Fibroblast of lung (primary cell): ENCODE measurements around the gene ANKRD16. TPM values are rescaled to one million over a fixed set of nuclear protein-coding genes. Genes with fewer than 3 reads are reported as not detected.
"Not testable (repeated sequence)": the region's sequence is repeated elsewhere in the genome, so short reads cannot be mapped to it uniquely, and the experiment has no call there.

Experiments used
- DNase-seq, 2 donors: peaks; one replicate each; pipeline versions ENCODE4 v3.0.0 to v3.0.0-alpha.2; 2010; ENCODE audit warnings: low read depth in 2 of 2
- H2AFZ ChIP-seq: 2 replicates; pipeline ENCODE4 v1.5.1; 2012; ENCODE audit warnings: low read length, control low read depth, inconsistent platforms
- H3K27ac ChIP-seq: 2 replicates; pipeline ENCODE4 v1.5.1; 2011; ENCODE audit warnings: low read length, control low read depth; ENCODE audit not compliant: insufficient read depth
- H3K27me3 ChIP-seq: 2 replicates; pipeline ENCODE4 v1.5.1; 2011; ENCODE audit warnings: mild to moderate bottlenecking, low read length; ENCODE audit not compliant: control insufficient read depth, insufficient read depth
- H3K36me3 ChIP-seq: 2 replicates; pipeline ENCODE4 v1.5.1; 2011; ENCODE audit warnings: low read length; ENCODE audit not compliant: control insufficient read depth, insufficient read depth
- H3K4me1 ChIP-seq: 2 replicates; pipeline ENCODE4 v1.5.1; 2011; ENCODE audit warnings: low read length; ENCODE audit not compliant: control insufficient read depth, insufficient read depth; ENCODE audit errors: extremely low read depth
- H3K4me2 ChIP-seq: 2 replicates; pipeline ENCODE4 v1.5.1; 2011; ENCODE audit warnings: low read length, control low read depth; ENCODE audit not compliant: insufficient read depth; ENCODE audit errors: extremely low read depth
- H3K4me3 ChIP-seq, 4 experiments: fragments of 200-600 bp in 1 of 4; sonication (generic) in 1 of 4; replicated peaks in 1 of 4; 2 replicates each; pipeline ENCODE4 v1.5.1; 2011 to 2016; ENCODE audit warnings: low read length in 4 of 4, low read depth in 3 of 4, mild to moderate bottlenecking in 3 of 4, control low read depth in 2 of 4, inconsistent platforms in 1 of 4, mixed read lengths in 1 of 4; ENCODE audit not compliant: insufficient read depth in 1 of 4; ENCODE audit errors: control extremely low read depth in 1 of 4
- H3K79me2 ChIP-seq: 2 replicates; pipeline ENCODE4 v1.5.1; 2012; ENCODE audit warnings: mild to moderate bottlenecking, low read length, inconsistent platforms; ENCODE audit not compliant: control insufficient read depth, insufficient read depth
- H3K9ac ChIP-seq: 2 replicates; pipeline ENCODE4 v1.5.1; 2011; ENCODE audit warnings: mild to moderate bottlenecking, low read length, control low read depth; ENCODE audit not compliant: insufficient read depth
- H3K9me3 ChIP-seq: 2 replicates; pipeline ENCODE4 v1.5.1; 2012; ENCODE audit warnings: low read depth, low read length; ENCODE audit not compliant: control insufficient read depth, insufficient read depth
- H4K20me1 ChIP-seq: 2 replicates; pipeline ENCODE4 v1.5.1; 2011; ENCODE audit warnings: low read length; ENCODE audit not compliant: control insufficient read depth, insufficient read depth; ENCODE audit errors: extremely low read depth
- CTCF ChIP-seq, 2 donors: IDR thresholded peaks in 1 of 2; conservative IDR thresholded peaks in 1 of 2; 1 replicate in 1 of 2; 2 replicates in 1 of 2; pipeline ENCODE4 v1.5.1; 2011 to 2012; ENCODE audit warnings: low read length in 2 of 2, control low read depth in 1 of 2, inconsistent platforms in 1 of 2, low read depth in 1 of 2, mild to moderate bottlenecking in 1 of 2
- EZH2 ChIP-seq: IDR thresholded peaks from 2 replicates; pipeline ENCODE4 v1.5.1; 2012; ENCODE audit warnings: low read length, control low read depth, mild to moderate bottlenecking; ENCODE audit errors: missing control alignments
- polyA plus RNA-seq, 2 donors: library from polyadenylated mRNA; depleted of rRNA in 1 of 2; stranded (reverse) in 1 of 2; unstranded in 1 of 2; fragments of >200 nt; gene quantifications; 2 replicates each; pipeline ENCODE4 v1.2.1, GENCODE V29; 2011 to 2012; ENCODE audit warnings: missing spikeins in 1 of 2
- total RNA-seq: library from RNA; depleted of rRNA; stranded (reverse); fragments of >200 nt; gene quantifications from 2 replicates; pipeline ENCODE4 v1.2.1, GENCODE V29; 2014

ANKRD16 gene
- total and polyA plus RNA-seq, 2 donors (not counting 1 experiment from before 2014, with no cell fraction given): 4.0 to 9.9 TPM

- DNase-seq: no peak
- H3K4me1 ChIP-seq: peaks cover 2% of the 10 kb centered on the region
- no peak overlapping the region for H3K4me3 ChIP-seq
- no peak overlapping the region for H3K9ac ChIP-seq
- no peak overlapping the region for H3K4me2 ChIP-seq
- no peaks in the 10 kb centered on the region for H3K27me3 ChIP-seq
- no peaks in the 10 kb centered on the region for H3K79me2 ChIP-seq
- H4K20me1 ChIP-seq: no peaks in the 10 kb centered on the region
- TF ChIP-seq CTCF (conservative IDR thresholded peaks at IDR 0.05 in 1 of 2, IDR thresholded peaks at IDR 0.05 in 1 of 2; ENCODE audit: low read depth in 1 of 2, low read length in 2 of 2) (no peak), EZH2 (no peak)
- no peaks in the 10 kb centered on the region for H3K36me3 ChIP-seq
- no peak overlapping the region for H3K27ac ChIP-seq
- H2AFZ ChIP-seq: no peak overlapping the region
- no peaks in the 10 kb centered on the region for H3K9me3 ChIP-seq
Observed at GRCh38 chr10:5856701-5857004, 33.0 kb downstream of the ANKRD16 start.

- Histone ChIP-seq H3K9ac (no peak overlapping the region), H3K9me3 (no peaks in the 10 kb centered on the region), H3K27ac (no peak overlapping the region), H2AFZ (no peak overlapping the region), H3K79me2 (no peaks in the 10 kb centered on the region), H3K4me2 (no peak overlapping the region), H3K36me3 (no peaks in the 10 kb centered on the region), H3K4me3 (no peak overlapping the region), H4K20me1 (no peaks in the 10 kb centered on the region), H3K27me3 (no peaks in the 10 kb centered on the region), H3K4me1 (no peaks in the 10 kb centered on the region)
- DNase-seq: no peak
- no peak for TF ChIP-seq CTCF (conservative IDR thresholded peaks at IDR 0.05 in 1 of 2, IDR thresholded peaks at IDR 0.05 in 1 of 2; ENCODE audit: low read depth in 1 of 2, low read length in 2 of 2)
Observed at GRCh38 chr10:5855979-5856700, 33.6 kb downstream of the ANKRD16 start.

- H3K4me2 ChIP-seq: no peak overlapping the region
- TF ChIP-seq EZH2: no peak
- TF ChIP-seq CTCF (conservative IDR thresholded peaks at IDR 0.05 in 1 of 2, IDR thresholded peaks at IDR 0.05 in 1 of 2; ENCODE audit: low read depth in 1 of 2, low read length in 2 of 2): no peak
- H3K27ac ChIP-seq: no peak overlapping the region
- H2AFZ ChIP-seq: no peak overlapping the region
- no peaks in the 10 kb centered on the region for H3K36me3 ChIP-seq
- H4K20me1 ChIP-seq: no peaks in the 10 kb centered on the region
- no peaks in the 10 kb centered on the region for H3K9me3 ChIP-seq
- no peaks in the 10 kb centered on the region for H3K79me2 ChIP-seq
- H3K4me1 ChIP-seq: no peaks in the 10 kb centered on the region
- no peaks in the 10 kb centered on the region for H3K27me3 ChIP-seq
- no peak for DNase-seq
- no peak overlapping the region for H3K9ac ChIP-seq
- H3K4me3 ChIP-seq: no peak overlapping the region
Observed at GRCh38 chr10:5854131-5854475, 35.6 kb downstream of the ANKRD16 start.

- H3K4me1 ChIP-seq, H2AFZ ChIP-seq, H4K20me1 ChIP-seq, DNase-seq, H3K4me3 ChIP-seq, H3K4me2 ChIP-seq, H3K27ac ChIP-seq, H3K9ac ChIP-seq, H3K27me3 ChIP-seq, H3K79me2 ChIP-seq, H3K36me3 ChIP-seq, H3K9me3 ChIP-seq: not testable (repeated sequence)
Observed at GRCh38 chr10:5846667-5847066, 43.0 kb downstream of the ANKRD16 start.
